CD4-positive, alpha-beta T cell (primary cell): Measurements from ENCODE around the gene ANKRD44. TPM values are rescaled to one million over a fixed set of nuclear protein-coding genes. Genes with fewer than 3 reads are reported as not detected.

Experiments
- ATAC-seq: fragments of 200-7000 bp; cut with Tn5 transposase; one replicate; pipeline ENCODE4 v1.10.0; 2022; ENCODE audit warnings: mild to moderate bottlenecking; ENCODE audit not compliant: poor library complexity
- CTCF ChIA-PET: fragments of 350-600 bp; sonication (Branson Sonifier 250); formaldehyde crosslinking; loops from one replicate; lab custom pipeline; 2021; ENCODE audit warnings: antibody characterized with exemption, inconsistent platforms; lab: Charles Lee
- POLR2A ChIA-PET: fragments of 350-600 bp; sonication (Branson Sonifier 250); formaldehyde crosslinking; loops from one replicate; lab custom pipeline; 2021; ENCODE audit warnings: antibody characterized with exemption, inconsistent platforms; lab: Charles Lee
- DNase-seq, 14 experiments: peaks; one replicate each; pipeline ENCODE4 v3.0.0-alpha.2; 2013 to 2020; ENCODE audit warnings: mixed read lengths in 2 of 14
- H3K27ac ChIP-seq, 2 donors: one replicate each; pipeline versions ENCODE4 v1.5.1 to v1.7.0; 2013; ENCODE audit warnings: low read length in 2 of 2, low read depth in 1 of 2, mild to moderate bottlenecking in 1 of 2
- H3K27me3 ChIP-seq, 2 experiments: 1 replicate in 1 of 2; 2 replicates in 1 of 2; pipeline versions ENCODE4 v1.6.1 to v1.7.0; 2013; ENCODE audit warnings: low read length in 2 of 2, control low read depth in 1 of 2, mild to moderate bottlenecking in 1 of 2, moderate library complexity in 1 of 2; ENCODE audit not compliant: insufficient read depth in 2 of 2, control insufficient read depth in 1 of 2
- H3K36me3 ChIP-seq: one replicate; pipeline ENCODE4 v1.6.1; 2013; ENCODE audit warnings: low read length, control low read depth; ENCODE audit not compliant: insufficient read depth
- H3K4me1 ChIP-seq: one replicate; pipeline ENCODE4 v1.6.1; 2013; ENCODE audit warnings: low read length, control low read depth; ENCODE audit not compliant: insufficient read depth
- H3K4me3 ChIP-seq: one replicate; pipeline ENCODE4 v1.5.1; 2013; ENCODE audit warnings: mild to moderate bottlenecking, low read length, moderate library complexity
- H3K9me3 ChIP-seq, 2 experiments: 1 replicate in 1 of 2; 2 replicates in 1 of 2; pipeline versions ENCODE4 v1.6.1 to v1.7.0; 2013; ENCODE audit warnings: low read length in 2 of 2, mild to moderate bottlenecking in 2 of 2, control low read depth in 1 of 2, moderate library complexity in 1 of 2; ENCODE audit not compliant: control insufficient read depth in 1 of 2, insufficient read depth in 1 of 2
- H3K27ac Mint-ChIP-seq: one replicate; pipeline ENCODE4 v1.8.0; 2020; ENCODE audit warnings: mixed read lengths
- H3K27me3 Mint-ChIP-seq: one replicate; pipeline ENCODE4 v1.8.0; 2021; ENCODE audit warnings: mixed read lengths
- H3K36me3 Mint-ChIP-seq: one replicate; pipeline ENCODE4 v1.8.0; 2021; ENCODE audit warnings: low read depth, mixed read lengths
- H3K4me1 Mint-ChIP-seq: one replicate; pipeline ENCODE4 v1.8.0; 2021; ENCODE audit warnings: low read depth, mixed read lengths
- H3K4me3 Mint-ChIP-seq: one replicate; pipeline ENCODE4 v1.8.0; 2020; ENCODE audit warnings: mild to moderate bottlenecking, mixed read lengths
- H3K9me3 Mint-ChIP-seq: one replicate; pipeline ENCODE4 v1.8.0; 2020; ENCODE audit warnings: mixed read lengths
- CTCF ChIP-seq: fragments of 200-600 bp; IDR thresholded peaks from one replicate; pipeline ENCODE4 v1.8.0; 2022; ENCODE audit warnings: antibody characterized with exemption, mild to moderate bottlenecking
- intact Hi-C, 2 experiments: fragments of 100-400 bp; cut with DNase I in 1 of 2; cut with micrococcal nuclease in 1 of 2; formaldehyde crosslinking; loops; one replicate each; pipeline versions ENCODE4 v1.15.1 to v1.9.0; 2023 to 2025; cut with DNase I, micrococcal nuclease
- total RNA-seq, 174 experiments: library from RNA in 2 of 174; stranded (reverse) in 2 of 174; gene quantifications; one replicate each; pipeline ENCODE4 v1.2.3 and lab custom pipeline; 2021 to 2026

ANKRD44 gene
- total RNA-seq, 2 experiments from 2014 or later, result 170 to 186 TPM

DNA sequence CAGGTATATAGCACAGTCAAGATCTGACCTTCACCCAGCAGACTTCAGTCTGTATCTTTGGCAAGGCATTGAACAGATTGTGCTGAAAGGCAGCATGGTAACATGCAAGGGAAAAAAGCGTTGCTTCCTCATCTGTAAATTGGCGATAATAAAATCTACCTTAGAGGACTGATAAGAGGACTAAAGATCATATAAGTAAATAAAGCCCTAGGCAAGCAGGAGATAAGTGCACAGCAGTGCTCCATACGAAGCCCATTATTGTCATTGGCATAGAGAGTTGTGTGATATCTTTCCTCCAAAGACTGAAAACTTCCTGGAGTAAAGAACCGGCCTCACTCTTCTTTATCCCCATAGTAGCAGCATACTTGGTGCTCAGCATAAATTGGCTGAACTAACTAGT, 162.6 kb downstream of the ANKRD44 start:
- H3K4me1 ChIP-seq, result peaks cover 48% of the 10 kb centered on the region
- Mint-ChIP-seq H3K4me1 (peaks cover 88% of the 10 kb centered on the region), H3K4me3 (no peak overlapping the region), H3K27ac (peak overlapping the region; percentile 85), H3K9me3 (no peaks in the 10 kb centered on the region), H3K27me3 (no peaks in the 10 kb centered on the region), H3K36me3 (peaks cover 40% of the 10 kb centered on the region)
- POLR2A ChIA-PET, result no interaction called here
- peak overlapping the region; percentile 29 to 52 for H3K27ac ChIP-seq
- intact Hi-C loops, result no loop called here
- CTCF ChIA-PET, result interaction anchor here (1.0 kb wide), 2 partner anchors 21 kb away, joined by 3 to 5 read pairs; no protein-coding TSS in a partner anchor
- no peaks in the 10 kb centered on the region for H3K9me3 ChIP-seq
- ATAC-seq, result no peak
- H3K27me3 ChIP-seq, result no peaks in the 10 kb centered on the region
- TF ChIP-seq CTCF, result no peak
- DNase-seq, result no peak
- no peak overlapping the region for H3K4me3 ChIP-seq
- H3K36me3 ChIP-seq, result peaks cover 16% of the 10 kb centered on the region

- Mint-ChIP-seq H3K4me3 (no peak overlapping the region), H3K36me3 (peaks cover 43% of the 10 kb centered on the region), H3K4me1 (peaks cover 87% of the 10 kb centered on the region), H3K27ac (peak overlapping the region; percentile 85), H3K27me3 (no peaks in the 10 kb centered on the region), H3K9me3 (no peaks in the 10 kb centered on the region)
- Histone ChIP-seq H3K27ac (peak overlapping the region; percentile 36 to 46), H3K36me3 (peaks cover 16% of the 10 kb centered on the region), H3K4me1 (peaks cover 39% of the 10 kb centered on the region), H3K9me3 (no peaks in the 10 kb centered on the region), H3K27me3 (no peaks in the 10 kb centered on the region), H3K4me3 (no peak overlapping the region)
- no peak for TF ChIP-seq CTCF
- no peak for DNase-seq
- no peak for ATAC-seq
- intact Hi-C loops, result no loop called here
- ChIA-PET CTCF (interaction anchor here (1.0 kb wide), 2 partner anchors 20 to 22 kb away, joined by 3 to 5 read pairs; no protein-coding TSS in a partner anchor), POLR2A (no interaction called here)
Observed at GRCh38 chr2:197146995-197147394, 163.6 kb downstream of the ANKRD44 start.

DNA sequence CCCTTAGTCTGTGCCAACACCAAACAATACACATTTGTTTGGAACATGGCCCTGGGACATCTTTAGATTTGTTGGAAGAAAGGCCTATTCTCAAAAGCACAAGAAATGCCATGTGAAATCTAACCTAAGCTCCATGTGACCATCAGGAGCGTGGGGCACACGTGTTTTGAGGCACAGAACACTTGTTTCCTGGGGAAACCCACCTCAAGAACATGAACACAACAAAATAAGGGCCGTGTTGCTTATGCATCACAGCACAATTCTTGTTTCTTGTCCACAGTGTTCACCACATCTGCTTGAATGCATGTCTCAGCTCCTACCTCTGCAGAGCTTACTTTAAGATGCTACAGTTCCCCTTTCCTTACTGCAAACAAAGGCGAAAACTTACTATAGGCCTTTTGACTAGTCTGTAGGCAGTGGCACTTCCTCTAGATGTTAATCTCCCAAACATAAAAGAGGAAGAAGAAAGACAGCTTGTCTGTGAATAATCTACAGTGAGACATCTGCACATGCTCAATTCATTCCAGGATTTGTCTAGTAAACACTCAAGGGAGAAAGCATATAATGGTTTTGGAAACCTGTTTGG, 165.0 kb downstream of the ANKRD44 start:
- peaks cover 46% of the 10 kb centered on the region for H3K4me1 ChIP-seq
- TF ChIP-seq CTCF, result no peak
- H3K27ac ChIP-seq, result peak overlapping the region in 1 of 2 donors; percentile 68
- CTCF ChIA-PET, result interaction anchor here (1.0 to 1.5 kb wide), 6 partner anchors 11 to 32 kb away, joined by 3 to 5 read pairs (median 3); no protein-coding TSS in a partner anchor
- ATAC-seq, result peak; percentile 93
- POLR2A ChIA-PET, result interaction anchor here (0.8 to 1.6 kb wide), 9 partner anchors 10 to 164 kb away, joined by 3 to 15 read pairs (median 4); partner anchors contain the start of gene ANKRD44
- H3K4me3 Mint-ChIP-seq, result peak overlapping the region; percentile 64
- no peaks in the 10 kb centered on the region for H3K27me3 ChIP-seq
- H3K9me3 ChIP-seq, result no peaks in the 10 kb centered on the region
- H3K27me3 Mint-ChIP-seq, result no peaks in the 10 kb centered on the region
- H3K4me3 ChIP-seq, result no peak overlapping the region
- peak overlapping the region; percentile 85 for H3K27ac Mint-ChIP-seq
- H3K36me3 Mint-ChIP-seq, result peaks cover 55% of the 10 kb centered on the region
- no peaks in the 10 kb centered on the region for H3K9me3 Mint-ChIP-seq
- H3K4me1 Mint-ChIP-seq, result peaks cover 84% of the 10 kb centered on the region
- peaks cover 16% of the 10 kb centered on the region for H3K36me3 ChIP-seq
- intact Hi-C loops, result loop anchor here in 1 of 2 experiments (2.0 kb wide), 1 partner anchor 15 kb away; no protein-coding TSS in a partner anchor
- DNase-seq, result peak in 6 of 14 experiments; percentile 6 to 75 (median 50)
